SK-N-SH treated with all-trans-retinoic acid at 6 μM for 48 hours (cell line): ENCODE measurements around the gene SURF4.
"Not testable (repeated sequence)": the region's sequence is repeated elsewhere in the genome, so short reads cannot be mapped to it uniquely, and the experiment has no call there.

ENCODE experiments used
- ATAC-seq: fragments of 200-7000 bp; cut with Tn5 transposase; 3 replicates; pipeline ENCODE4 v1.9.1; 2020; ENCODE audit warnings: mild to moderate bottlenecking, moderate library complexity
- ARNTL ChIP-seq: fragments of 450-650 bp; formaldehyde crosslinking; IDR thresholded peaks from 2 replicates; pipeline ENCODE4 v1.5.0; 2020; ENCODE audit warnings: low read depth, mild to moderate bottlenecking, moderate library complexity, borderline replicate concordance
- BACH2 ChIP-seq: fragments of 250-450 bp; sonication (Bioruptor Pico); IDR thresholded peaks from 2 replicates; pipeline ENCODE4 v1.9.0; 2021; ENCODE audit warnings: mild to moderate bottlenecking, borderline replicate concordance
- CREB5 ChIP-seq: fragments of 250-450 bp; sonication (Bioruptor Pico); IDR thresholded peaks from 2 replicates; pipeline ENCODE4 v1.5.1; 2020; ENCODE audit warnings: low read depth, mild to moderate bottlenecking, moderate library complexity
- CSDC2 ChIP-seq: fragments of 250-450 bp; sonication (Bioruptor Pico); IDR thresholded peaks from 2 replicates; pipeline ENCODE4 v1.5.0; 2020; ENCODE audit warnings: mild to moderate bottlenecking, moderate library complexity
- CSRNP3 ChIP-seq: fragments of 250-450 bp; sonication (Bioruptor Pico); IDR thresholded peaks from 2 replicates; pipeline ENCODE4 v1.5.1; 2021; ENCODE audit warnings: mild to moderate bottlenecking, moderate library complexity
- ESRRG ChIP-seq: fragments of 250-450 bp; sonication (Bioruptor Pico); IDR thresholded peaks from 2 replicates; pipeline ENCODE4 v1.6.1; 2021; ENCODE audit warnings: mild to moderate bottlenecking
- GLIS3 ChIP-seq: fragments of 250-450 bp; sonication (Bioruptor Pico); IDR thresholded peaks from 2 replicates; pipeline ENCODE4 v1.5.0; 2020; ENCODE audit warnings: mild to moderate bottlenecking, moderate library complexity
- ISL1 ChIP-seq: fragments of 250-450 bp; sonication (Bioruptor Pico); IDR thresholded peaks from 2 replicates; pipeline ENCODE4 v2.1.2; 2022; ENCODE audit warnings: mild to moderate bottlenecking, moderate library complexity
- OSR1 ChIP-seq: fragments of 250-450 bp; sonication (Bioruptor Pico); IDR thresholded peaks from 2 replicates; pipeline ENCODE4 v1.8.0; 2022; ENCODE audit warnings: moderate library complexity, mild to moderate bottlenecking, inconsistent platforms
- PATZ1 ChIP-seq: fragments of 250-450 bp; sonication (Bioruptor Pico); IDR thresholded peaks from 2 replicates; pipeline ENCODE4 v1.8.0; 2020; ENCODE audit warnings: mild to moderate bottlenecking, moderate library complexity, borderline replicate concordance
- POU6F1 ChIP-seq: fragments of 250-450 bp; sonication (Bioruptor Pico); IDR thresholded peaks from 2 replicates; pipeline ENCODE4 v1.8.0; 2021; ENCODE audit warnings: low read depth, mild to moderate bottlenecking, moderate library complexity, borderline replicate concordance
- PPARA ChIP-seq: fragments of 250-450 bp; sonication (Bioruptor Pico); IDR thresholded peaks from 2 replicates; pipeline ENCODE4 v1.5.0; 2020; ENCODE audit warnings: mild to moderate bottlenecking, borderline replicate concordance
- RARB ChIP-seq: fragments of 250-450 bp; sonication (Bioruptor Pico); IDR thresholded peaks from 2 replicates; pipeline ENCODE4 v1.8.0; 2021; ENCODE audit warnings: mild to moderate bottlenecking, moderate library complexity
- SNAI2 ChIP-seq: fragments of 250-450 bp; sonication (Bioruptor Pico); IDR thresholded peaks from 2 replicates; pipeline ENCODE4 v1.5.0; 2020; ENCODE audit warnings: mild to moderate bottlenecking, moderate library complexity
- TCF4 ChIP-seq: fragments of 250-450 bp; sonication (Bioruptor Pico); IDR thresholded peaks from 2 replicates; pipeline ENCODE4 v1.8.0; 2021; ENCODE audit warnings: mild to moderate bottlenecking, moderate library complexity, borderline replicate concordance
- TOX ChIP-seq: fragments of 250-450 bp; sonication (Bioruptor Pico); IDR thresholded peaks from 2 replicates; pipeline ENCODE4 v1.8.0; 2021; ENCODE audit warnings: mild to moderate bottlenecking, moderate library complexity, borderline replicate concordance
- ZC3H10 ChIP-seq: fragments of 250-450 bp; sonication (Bioruptor Pico); IDR thresholded peaks from 2 replicates; pipeline ENCODE4 v1.5.1; 2021; ENCODE audit warnings: mild to moderate bottlenecking, moderate library complexity
- ZFP3 ChIP-seq: fragments of 250-450 bp; sonication (Bioruptor Pico); IDR thresholded peaks from 2 replicates; pipeline ENCODE4 v1.5.0; 2020; ENCODE audit warnings: mild to moderate bottlenecking, moderate library complexity
- ZFP30 ChIP-seq: fragments of 450-650 bp; formaldehyde crosslinking; IDR thresholded peaks from 2 replicates; pipeline ENCODE4 v1.5.0; 2022; ENCODE audit warnings: mild to moderate bottlenecking, moderate library complexity
- ZNF565 ChIP-seq: fragments of 450-650 bp; formaldehyde crosslinking; conservative IDR thresholded peaks from 2 replicates; pipeline ENCODE4 v1.5.0; 2020; ENCODE audit warnings: low read depth, mild to moderate bottlenecking, moderate library complexity
- ZNF70 ChIP-seq: fragments of 450-650 bp; formaldehyde crosslinking; IDR thresholded peaks from 2 replicates; pipeline ENCODE4 v1.5.0; 2020; ENCODE audit warnings: mild to moderate bottlenecking, moderate library complexity
- ZNF8 ChIP-seq: fragments of 450-650 bp; formaldehyde crosslinking; IDR thresholded peaks from 2 replicates; pipeline ENCODE4 v1.5.0; 2020; ENCODE audit warnings: mild to moderate bottlenecking, moderate library complexity

SURF4 gene

GRCh38 chr9:133323211-133323610 lies 52.6 kb downstream of the SURF4 start:
- no peak for ATAC-seq
- TF ChIP-seq PPARA (no peak), CREB5 (CRISPR knock-in tag) (no peak), ESRRG (CRISPR knock-in tag) (no peak), ZC3H10 (CRISPR knock-in tag) (no peak), SNAI2 (CRISPR knock-in tag) (no peak), ZFP3 (CRISPR knock-in tag) (no peak), RARB (CRISPR knock-in tag) (no peak), POU6F1 (CRISPR knock-in tag) (no peak), ZNF565 (CRISPR knock-in tag) (no peak), GLIS3 (CRISPR knock-in tag) (no peak), ARNTL (CRISPR knock-in tag) (no peak), CSRNP3 (CRISPR knock-in tag) (no peak)

GRCh38 chr9:133322701-133323100 lies 53.2 kb downstream of the SURF4 start:
- ATAC-seq: no peak
- TF ChIP-seq ZFP30 (CRISPR knock-in tag): no peak
- TF ChIP-seq ZNF8 (CRISPR knock-in tag): no peak
- no peak for TF ChIP-seq ZFP3 (CRISPR knock-in tag)
- TF ChIP-seq ZNF565 (CRISPR knock-in tag): no peak
- TF ChIP-seq POU6F1 (CRISPR knock-in tag): no peak
- no peak for TF ChIP-seq GLIS3 (CRISPR knock-in tag)
- no peak for TF ChIP-seq OSR1 (CRISPR knock-in tag)
- TF ChIP-seq TCF4 (CRISPR knock-in tag): no peak
- no peak for TF ChIP-seq ZNF70
- TF ChIP-seq CREB5 (CRISPR knock-in tag): no peak
- TF ChIP-seq BACH2 (CRISPR knock-in tag): no peak
- no peak for TF ChIP-seq SNAI2 (CRISPR knock-in tag)
- TF ChIP-seq TOX (CRISPR knock-in tag): no peak

- no peak for ATAC-seq
- TF ChIP-seq CSDC2 (CRISPR knock-in tag): no peak
- no peak for TF ChIP-seq ZNF8 (CRISPR knock-in tag)
- no peak for TF ChIP-seq ZFP3 (CRISPR knock-in tag)
- TF ChIP-seq SNAI2 (CRISPR knock-in tag): no peak
- TF ChIP-seq BACH2 (CRISPR knock-in tag): no peak
- TF ChIP-seq ZNF565 (CRISPR knock-in tag): no peak
- no peak for TF ChIP-seq OSR1 (CRISPR knock-in tag)
Measured at GRCh38 chr9:133321411-133321935, 54.4 kb downstream of the SURF4 start.

- no peak; the same call in 2 of the 3 replicates for ATAC-seq
Measured at GRCh38 chr9:133320421-133320881, 55.4 kb downstream of the SURF4 start.

GRCh38 chr9:133317551-133317950 lies 58.3 kb downstream of the SURF4 start:
- ATAC-seq: not testable (repeated sequence)

More at GRCh38 chr9:133320421-133320881, 55.4 kb downstream of the SURF4 start:
- TF ChIP-seq SNAI2 (CRISPR knock-in tag) (no peak), ESRRG (CRISPR knock-in tag) (no peak), PATZ1 (CRISPR knock-in tag) (no peak), ZFP3 (CRISPR knock-in tag) (no peak), ISL1 (CRISPR knock-in tag) (no peak), ZNF565 (CRISPR knock-in tag) (no peak), ARNTL (CRISPR knock-in tag) (no peak), OSR1 (CRISPR knock-in tag) (no peak), ZC3H10 (CRISPR knock-in tag) (no peak), ZFP30 (CRISPR knock-in tag) (no peak)
